GM12891 (cell line): ENCODE results near the gene SLC25A47.

Experiments
- POLR2A ChIP-seq: IDR thresholded peaks from 2 replicates; pipeline ENCODE4 v1.6.1; 2011; ENCODE audit warnings: low read depth, low read length, control low read depth
- POLR2AphosphoS5 ChIP-seq: IDR thresholded peaks from 2 replicates; pipeline ENCODE4 v1.6.1; 2011; ENCODE audit warnings: low read depth, low read length, control low read depth
- SPI1 ChIP-seq: IDR thresholded peaks from 2 replicates; pipeline ENCODE4 v1.6.1; 2011; ENCODE audit warnings: low read depth, low read length, control low read depth

DNA sequence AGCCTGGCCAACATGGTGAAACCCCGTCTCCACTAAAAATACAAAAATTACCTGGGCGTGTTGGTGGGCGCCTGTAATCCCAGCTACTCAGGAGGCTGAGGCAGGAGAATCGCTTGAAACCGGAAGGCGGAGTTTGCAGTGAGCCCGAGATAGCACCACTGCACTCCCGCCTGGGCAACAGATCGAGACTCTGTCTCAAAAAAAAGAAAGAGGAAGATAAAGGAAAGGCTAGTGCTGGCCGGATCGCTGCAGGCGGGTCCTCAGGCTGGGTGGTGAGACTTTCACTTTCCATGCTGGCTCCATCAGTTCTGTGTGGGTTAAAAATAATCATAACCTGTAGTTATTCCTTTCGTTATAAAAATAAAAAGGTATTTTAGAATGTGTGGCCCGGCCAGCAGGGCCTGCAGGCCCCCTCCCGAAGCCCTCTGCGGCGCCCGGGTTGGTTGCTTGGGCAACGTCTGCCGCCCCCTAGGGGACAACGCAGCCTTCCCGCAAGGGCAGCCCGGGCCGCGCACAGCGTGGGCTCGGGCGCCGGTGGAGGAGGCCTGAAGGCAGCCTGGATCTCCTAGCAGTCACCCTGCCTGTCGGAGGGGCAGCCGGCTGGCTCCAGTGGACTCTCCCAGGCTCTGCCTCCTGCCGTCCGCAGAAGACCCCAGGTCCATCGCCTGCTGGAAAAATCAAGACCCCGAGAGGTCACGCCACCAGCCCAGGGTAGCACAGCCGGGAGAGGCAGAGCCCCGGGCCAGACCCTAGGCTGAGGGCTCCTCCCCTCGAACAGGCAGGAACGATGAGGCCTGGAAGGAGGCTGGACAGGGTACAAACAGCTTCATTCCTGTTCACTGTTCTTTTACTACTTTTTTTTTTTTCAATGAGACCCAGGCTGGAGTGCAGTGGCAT, 5.0 kb upstream of the SLC25A47 start:
- TF ChIP-seq POLR2A = no peak
- TF ChIP-seq POLR2AphosphoS5 = no peak
- TF ChIP-seq SPI1 = no peak
